Superior temporal gyrus (tissue), 1 donor: ENCODE data around the gene MBD3L2B.

Experiments
- DNase-seq: peaks from one replicate; pipeline ENCODE4 v3.0.0-alpha.2; 2016; ENCODE audit errors: extremely low spot score

MBD3L2B gene

GRCh38 chr19:7010722-7011593, 10.3 kb downstream of the MBD3L2B start:
- no peak for DNase-seq

GRCh38 chr19:7007859-7008258, 13.4 kb downstream of the MBD3L2B start:
- no peak for DNase-seq

- no peak for DNase-seq
Measured at GRCh38 chr19:7006135-7006704, 15.0 kb downstream of the MBD3L2B start.

GRCh38 chr19:7004313-7004931, 16.8 kb downstream of the MBD3L2B start:
- DNase-seq = no peak

- DNase-seq = no peak
Measured at GRCh38 chr19:7000816-7001215, 20.4 kb downstream of the MBD3L2B start.

- no peak for DNase-seq
Measured at GRCh38 chr19:7000333-7000732, 20.9 kb downstream of the MBD3L2B start.

- no peak for DNase-seq
Measured at GRCh38 chr19:6999933-7000332, 21.3 kb downstream of the MBD3L2B start.

- no peak for DNase-seq
Measured at GRCh38 chr19:6997679-6998445, 23.4 kb downstream of the MBD3L2B start.

GRCh38 chr19:6996810-6997209, 24.4 kb downstream of the MBD3L2B start:
- no peak for DNase-seq

GRCh38 chr19:6995054-6995453, 26.2 kb downstream of the MBD3L2B start:
- no peak for DNase-seq

- DNase-seq = no peak
Measured at GRCh38 chr19:6988257-6988656, 33.0 kb downstream of the MBD3L2B start.

- DNase-seq = no peak
Measured at GRCh38 chr19:6987850-6988249, 33.4 kb downstream of the MBD3L2B start.

- no peak for DNase-seq
Measured at GRCh38 chr19:6983448-6983847, 37.8 kb downstream of the MBD3L2B start.

- DNase-seq = no peak
Measured at GRCh38 chr19:6979399-6979798, 41.8 kb downstream of the MBD3L2B start.

GRCh38 chr19:6976197-6976596, 45.0 kb downstream of the MBD3L2B start:
- no peak for DNase-seq

GRCh38 chr19:6971366-6971765, 49.9 kb downstream of the MBD3L2B start:
- DNase-seq = no peak

GRCh38 chr19:6970443-6970842, 50.8 kb downstream of the MBD3L2B start:
- DNase-seq = no peak

GRCh38 chr19:6970021-6970420, 51.2 kb downstream of the MBD3L2B start:
- DNase-seq = no peak

GRCh38 chr19:6969490-6969889, 51.7 kb downstream of the MBD3L2B start:
- DNase-seq = no peak
